HAP-1 (cell line): ENCODE results near the gene KDM5A.
"Not testable (repeated sequence)": the region's sequence is repeated elsewhere in the genome, so short reads cannot be mapped to it uniquely, and the experiment has no call there.

Experiments
- DNase-seq, 2 experiments: peaks; one replicate each; pipeline ENCODE4 v3.0.0-alpha.2; 2016 to 2020; ENCODE audit warnings: low spot score in 2 of 2
- H3K27me3 ChIP-seq: fragments of 250-450 bp; sonication (Bioruptor Pico); 2 replicates; pipeline ENCODE4 v1.5.1; 2020; ENCODE audit warnings: low read depth, mild to moderate bottlenecking, moderate library complexity
- H3K36me3 ChIP-seq: fragments of 250-450 bp; sonication (Bioruptor Pico); replicated peaks from 2 replicates; pipeline ENCODE4 v1.5.1; 2020; ENCODE audit warnings: mild to moderate bottlenecking
- H3K4me1 ChIP-seq: fragments of 250-450 bp; sonication (Bioruptor Pico); 2 replicates; pipeline ENCODE4 v1.5.1; 2020; ENCODE audit warnings: mild to moderate bottlenecking
- H3K4me3 ChIP-seq: fragments of 250-450 bp; sonication (Bioruptor Pico); 2 replicates; pipeline ENCODE4 v1.5.1; 2020; ENCODE audit warnings: mild to moderate bottlenecking, moderate library complexity
- H3K9me3 ChIP-seq: fragments of 250-450 bp; sonication (Bioruptor Pico); 2 replicates; pipeline ENCODE4 v1.5.1; 2020; ENCODE audit warnings: mild to moderate bottlenecking, moderate library complexity
- in situ Hi-C: fragments of 300-500 bp; cut with MboI; formaldehyde crosslinking; loops from 3 replicates; pipeline ENCODE4 v1.14.3; 2020; ENCODE audit warnings: low sequenced_read_pairs, inconsistent platforms, mixed read lengths

The KDM5A gene

DNA sequence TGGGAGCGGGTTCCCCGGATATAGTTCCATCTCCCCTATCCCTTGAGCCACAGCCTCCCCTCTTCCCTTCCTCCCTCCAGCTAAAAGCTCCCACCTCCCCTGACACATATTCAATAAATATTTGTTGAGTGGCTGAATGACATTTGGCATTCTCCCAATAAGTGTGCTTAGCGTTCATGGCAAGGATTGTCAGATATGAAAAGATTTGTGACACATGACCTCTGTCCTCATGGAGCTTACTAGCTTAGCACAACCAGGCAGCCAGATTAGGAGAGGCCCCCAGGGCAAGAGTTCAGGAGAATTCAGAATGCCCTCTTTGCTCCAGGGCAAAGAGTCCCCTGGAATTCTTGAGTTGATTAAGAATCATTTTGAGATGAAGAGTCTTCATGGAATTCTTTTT is 152.7 kb downstream of the KDM5A start:
- in situ Hi-C loops = no loop called here
- no peaks in the 10 kb centered on the region for H3K4me1 ChIP-seq
- H3K36me3 ChIP-seq = no peaks in the 10 kb centered on the region
- no peaks in the 10 kb centered on the region for H3K27me3 ChIP-seq
- peaks cover 3% of the 10 kb centered on the region; the same call in 1 of the 2 replicates for H3K9me3 ChIP-seq
- DNase-seq = no peak
- no peak overlapping the region for H3K4me3 ChIP-seq

DNA sequence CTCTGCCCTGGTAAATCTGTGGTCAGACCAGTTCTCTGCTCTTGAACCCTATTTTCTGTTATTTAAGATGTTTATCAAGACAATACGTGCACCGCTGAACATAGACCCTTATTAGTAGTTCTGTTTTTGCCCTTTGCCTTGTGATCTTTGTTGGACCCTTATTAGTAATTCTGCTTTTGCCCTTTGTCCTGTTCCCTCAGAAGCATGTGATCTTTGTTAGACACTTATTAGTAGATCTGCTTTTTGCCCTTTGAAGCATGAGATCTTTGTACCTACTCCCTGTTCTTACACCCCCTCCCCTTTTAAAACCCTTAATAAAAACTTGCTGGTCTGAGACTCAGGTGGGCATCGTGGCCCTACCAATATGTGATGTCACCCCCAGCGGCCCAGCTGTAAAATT is 153.2 kb downstream of the KDM5A start:
- H3K36me3 ChIP-seq, DNase-seq, H3K4me3 ChIP-seq, H3K27me3 ChIP-seq, H3K9me3 ChIP-seq, in situ Hi-C loops, H3K4me1 ChIP-seq: not testable (repeated sequence)

DNA sequence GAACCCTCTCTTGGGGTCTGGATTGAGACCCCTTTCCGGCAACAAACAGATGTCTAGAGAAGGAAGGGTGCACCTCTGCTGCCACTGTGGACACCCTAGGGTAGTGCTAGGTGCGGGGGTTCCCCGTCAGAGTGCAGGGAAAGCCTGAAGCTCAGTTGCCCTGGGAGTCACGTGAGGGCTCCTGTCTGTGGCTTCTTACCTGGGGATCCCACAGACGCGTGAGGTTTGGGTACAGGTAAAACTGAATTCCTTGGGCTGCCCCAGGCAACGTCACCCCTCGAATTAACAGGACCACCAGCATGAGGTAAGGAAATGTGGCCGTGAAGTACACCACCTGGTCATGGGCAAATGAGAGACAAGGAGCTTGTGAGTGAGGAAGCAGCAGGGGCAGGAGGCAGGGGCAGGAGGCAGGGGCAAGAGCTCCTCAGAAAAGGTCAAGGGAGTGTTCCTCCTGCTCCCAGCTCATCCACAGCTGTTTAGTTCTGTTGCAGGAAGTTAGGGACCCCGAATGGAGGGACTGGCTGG is 154.2 kb downstream of the KDM5A start:
- no peaks in the 10 kb centered on the region for H3K4me1 ChIP-seq
- H3K9me3 ChIP-seq = peaks cover 3% of the 10 kb centered on the region; the same call in 1 of the 2 replicates
- DNase-seq = no peak
- H3K27me3 ChIP-seq = no peaks in the 10 kb centered on the region
- in situ Hi-C loops = no loop called here
- no peak overlapping the region for H3K4me3 ChIP-seq
- no peaks in the 10 kb centered on the region for H3K36me3 ChIP-seq

- DNase-seq = no peak
- Histone ChIP-seq H3K36me3 (no peaks in the 10 kb centered on the region), H3K27me3 (0 out of 2 replicates have a peak, but pooled peaks cover 2% of the 10 kb centered on the region), H3K9me3 (peaks cover 3% of the 10 kb centered on the region; the same call in 1 of the 2 replicates), H3K4me1 (no peaks in the 10 kb centered on the region), H3K4me3 (no peak overlapping the region)
- in situ Hi-C loops = no loop called here
Observed at GRCh38 chr12:234019-234418, 155.1 kb downstream of the KDM5A start.

DNA sequence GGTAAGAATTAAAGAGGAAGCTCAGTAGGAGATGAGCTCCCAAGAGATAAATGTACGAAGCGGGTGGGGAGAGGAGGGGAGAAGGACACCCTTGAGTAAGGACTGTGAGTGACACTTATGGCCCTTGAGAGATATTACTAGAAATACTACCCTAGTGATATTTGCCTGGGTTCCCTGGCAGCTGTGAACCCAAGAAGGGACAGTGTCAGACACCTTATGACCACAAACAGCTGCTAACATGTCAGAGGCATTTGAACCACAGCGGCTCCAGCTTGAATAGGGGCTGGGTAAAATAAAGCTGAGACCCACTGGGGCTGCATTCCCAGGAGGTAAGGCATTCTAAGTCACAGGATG is 155.5 kb downstream of the KDM5A start:
- H3K9me3 ChIP-seq = peaks cover 3% of the 10 kb centered on the region; the same call in 1 of the 2 replicates
- H3K4me3 ChIP-seq = no peak overlapping the region
- in situ Hi-C loops = no loop called here
- no peaks in the 10 kb centered on the region for H3K36me3 ChIP-seq
- H3K4me1 ChIP-seq = no peaks in the 10 kb centered on the region
- DNase-seq = no peak
- H3K27me3 ChIP-seq = 0 out of 2 replicates have a peak, but pooled peaks cover 2% of the 10 kb centered on the region

- no peak overlapping the region for H3K4me3 ChIP-seq
- no peaks in the 10 kb centered on the region for H3K4me1 ChIP-seq
- no peak for DNase-seq
- peaks cover 2% of the 10 kb centered on the region; the same call in 1 of the 2 replicates for H3K27me3 ChIP-seq
- H3K9me3 ChIP-seq = peaks cover 3% of the 10 kb centered on the region; the same call in 1 of the 2 replicates
- H3K36me3 ChIP-seq = no peaks in the 10 kb centered on the region
- in situ Hi-C loops = no loop called here
Observed at GRCh38 chr12:232731-233614, 156.1 kb downstream of the KDM5A start.

- Histone ChIP-seq H3K9me3 (no peaks in the 10 kb centered on the region; the same call in 1 of the 2 replicates), H3K4me3 (no peak overlapping the region), H3K36me3 (no peaks in the 10 kb centered on the region), H3K27me3 (peaks cover 2% of the 10 kb centered on the region; the same call in 1 of the 2 replicates), H3K4me1 (no peaks in the 10 kb centered on the region)
- DNase-seq = peak in 1 of 2 experiments; percentile 5
- in situ Hi-C loops = no loop called here
Observed at GRCh38 chr12:230925-231671, 158.0 kb downstream of the KDM5A start.
